H9 (cell line): ENCODE data around the gene VWC2L. TPM values are rescaled to one million over a fixed set of nuclear protein-coding genes. Genes with fewer than 3 reads are reported as not detected.

Experiments
- DNase-seq: peaks from one replicate; pipeline ENCODE4 v3.0.0-alpha.2; 2017
- H2AFZ ChIP-seq: one replicate; pipeline ENCODE4 v1.6.1; 2013; ENCODE audit warnings: mild to moderate bottlenecking, low read length, control low read depth, moderate library complexity
- H2AK5ac ChIP-seq: 2 replicates; pipeline ENCODE4 v1.6.1; 2013; ENCODE audit warnings: low read length, control low read depth, mixed read lengths; ENCODE audit not compliant: insufficient read length
- H2BK120ac ChIP-seq: one replicate; pipeline ENCODE4 v1.6.1; 2013; ENCODE audit warnings: low read depth, mild to moderate bottlenecking, low read length, control low read depth, inconsistent platforms; ENCODE audit not compliant: poor library complexity, severe bottlenecking
- H2BK12ac ChIP-seq: 2 replicates; pipeline ENCODE4 v1.6.1; 2013; ENCODE audit warnings: low read length, control low read depth, mixed read lengths, low read depth; ENCODE audit not compliant: insufficient read length
- H2BK15ac ChIP-seq: 2 replicates; pipeline ENCODE4 v1.6.1; 2013; ENCODE audit warnings: low read depth, low read length, control low read depth
- H2BK20ac ChIP-seq: one replicate; pipeline ENCODE4 v1.6.1; 2013; ENCODE audit warnings: low read depth, mild to moderate bottlenecking, low read length, control low read depth, inconsistent platforms; ENCODE audit not compliant: poor library complexity, severe bottlenecking
- H2BK5ac ChIP-seq: 2 replicates; pipeline ENCODE4 v1.6.1; 2013; ENCODE audit warnings: low read length, control low read depth, mixed read lengths; ENCODE audit not compliant: insufficient read length
- H3K14ac ChIP-seq: 2 replicates; pipeline ENCODE4 v1.6.1; 2013; ENCODE audit warnings: low read length, control low read depth; ENCODE audit not compliant: insufficient read depth
- H3K18ac ChIP-seq: 2 replicates; pipeline ENCODE4 v1.6.1; 2013; ENCODE audit warnings: low read depth, mild to moderate bottlenecking, mixed read lengths, low read length, control low read depth; ENCODE audit not compliant: insufficient read length
- H3K23ac ChIP-seq: 2 replicates; pipeline ENCODE4 v1.6.1; 2013; ENCODE audit warnings: low read length, control low read depth, mixed read lengths, low read depth; ENCODE audit not compliant: insufficient read length
- H3K23me2 ChIP-seq: 2 replicates; pipeline ENCODE4 v1.6.1; 2013; ENCODE audit warnings: low read depth, mild to moderate bottlenecking, mixed read lengths, low read length, control low read depth; ENCODE audit not compliant: insufficient read length, poor library complexity, severe bottlenecking
- H3K27ac ChIP-seq: 2 replicates; pipeline ENCODE4 v1.5.1; 2013; ENCODE audit warnings: low read length, control low read depth, mixed read lengths, low read depth; ENCODE audit not compliant: insufficient read length
- H3K27me3 ChIP-seq: 2 replicates; pipeline ENCODE4 v1.6.1; 2013; ENCODE audit warnings: low read length, control low read depth, inconsistent platforms; ENCODE audit not compliant: insufficient read depth
- H3K4ac ChIP-seq: 2 replicates; pipeline ENCODE4 v1.6.1; 2013; ENCODE audit warnings: low read depth, mild to moderate bottlenecking, control low read depth, inconsistent platforms, low read length, moderate library complexity
- H3K4me1 ChIP-seq: 2 replicates; pipeline ENCODE4 v1.6.1; 2013; ENCODE audit warnings: low read length, control low read depth, inconsistent platforms; ENCODE audit not compliant: insufficient read depth
- H3K4me2 ChIP-seq: 2 replicates; pipeline ENCODE4 v1.6.1; 2013; ENCODE audit warnings: low read length, control low read depth, mixed read lengths; ENCODE audit not compliant: insufficient read length, insufficient read depth
- H3K56ac ChIP-seq: 2 replicates; pipeline ENCODE4 v1.6.1; 2013; ENCODE audit warnings: low read depth, mild to moderate bottlenecking, mixed read lengths, low read length, control low read depth; ENCODE audit not compliant: insufficient read length
- H3K79me1 ChIP-seq: 2 replicates; pipeline ENCODE4 v1.6.1; 2013; ENCODE audit warnings: low read depth, mild to moderate bottlenecking, moderate library complexity, low read length, control low read depth, inconsistent platforms; ENCODE audit not compliant: insufficient read depth, poor library complexity, severe bottlenecking
- H3K79me2 ChIP-seq: 2 replicates; pipeline ENCODE4 v1.6.1; 2013; ENCODE audit warnings: low read length, control low read depth, inconsistent platforms; ENCODE audit not compliant: insufficient read depth
- H3K9ac ChIP-seq: 2 replicates; pipeline ENCODE4 v1.6.1; 2013; ENCODE audit warnings: low read length, control low read depth, mixed read lengths; ENCODE audit not compliant: insufficient read length; ENCODE audit errors: extremely low read depth
- H3K9me3 ChIP-seq: one replicate; pipeline ENCODE4 v1.6.1; 2013; ENCODE audit warnings: low read depth, low read length, inconsistent platforms; ENCODE audit not compliant: control insufficient read depth
- H3T11ph ChIP-seq: one replicate; pipeline ENCODE4 v1.6.1; 2013; ENCODE audit warnings: mild to moderate bottlenecking, low read length, control low read depth, inconsistent platforms
- H4K20me1 ChIP-seq: one replicate; pipeline ENCODE4 v1.6.1; 2013; ENCODE audit not compliant: control insufficient read depth, insufficient read length, insufficient read depth
- H4K5ac ChIP-seq: 2 replicates; pipeline ENCODE4 v1.6.1; 2013; ENCODE audit warnings: low read depth, mild to moderate bottlenecking, mixed read lengths, low read length, control low read depth; ENCODE audit not compliant: insufficient read length
- H4K8ac ChIP-seq: replicated peaks from 2 replicates; pipeline ENCODE4 v1.6.1; 2013; ENCODE audit warnings: low read length, control low read depth, mixed read lengths, low read depth; ENCODE audit not compliant: insufficient read length
- H4K91ac ChIP-seq: 2 replicates; pipeline ENCODE4 v1.6.1; 2013; ENCODE audit warnings: low read depth, mild to moderate bottlenecking, moderate library complexity, mixed read lengths, low read length, control low read depth; ENCODE audit not compliant: insufficient read length
- H3K27ac Mint-ChIP-seq, 3 experiments: 2 replicates in 2 of 3; 3 replicates in 1 of 3; pipeline ENCODE4 v1.8.0; 2020 to 2021; ENCODE audit warnings: mixed read lengths in 3 of 3, mild to moderate bottlenecking in 1 of 3, moderate library complexity in 1 of 3
- H3K27me3 Mint-ChIP-seq: 2 replicates; pipeline ENCODE4 v1.8.0; 2021; ENCODE audit warnings: low read depth, mild to moderate bottlenecking, moderate library complexity, mixed read lengths
- H3K36me3 Mint-ChIP-seq, 3 experiments: 2 replicates in 2 of 3; 3 replicates in 1 of 3; pipeline ENCODE4 v1.8.0; 2020 to 2021; ENCODE audit warnings: low read depth in 3 of 3, mixed read lengths in 3 of 3; ENCODE audit not compliant: insufficient read depth in 1 of 3
- H3K4me1 Mint-ChIP-seq, 2 experiments: 2 replicates each; pipeline ENCODE4 v1.8.0; 2020; ENCODE audit warnings: mixed read lengths in 2 of 2
- H3K4me3 Mint-ChIP-seq, 2 experiments: 2 replicates in 1 of 2; 3 replicates in 1 of 2; pipeline ENCODE4 v1.8.0; 2020 to 2021; ENCODE audit warnings: mild to moderate bottlenecking in 2 of 2, mixed read lengths in 2 of 2, moderate library complexity in 1 of 2
- H3K9me3 Mint-ChIP-seq, 2 experiments: 2 replicates in 1 of 2; 3 replicates in 1 of 2; pipeline ENCODE4 v1.8.0; 2020; ENCODE audit warnings: mild to moderate bottlenecking in 2 of 2, mixed read lengths in 2 of 2, moderate library complexity in 1 of 2
- CTCF ChIP-seq: fragments of 200-600 bp; sonication (generic); conservative IDR thresholded peaks from 3 replicates; pipeline ENCODE4 v1.8.0; 2021; ENCODE audit warnings: antibody characterized with exemption, mild to moderate bottlenecking
- WGBS: extraction: QIAGEN DNeasy Blood & Tissue Kit; methylation state at CpG from one replicate; pipeline ENCODE4 v1.1.7; 2013; ENCODE audit warnings: missing lambda C conversion rate, low lambda C conversion rate, mixed read lengths; ENCODE audit not compliant: insufficient read length; ENCODE audit errors: extremely low coverage; 5-methylcytosine and 5-hydroxymethylcytosine counted together
- total RNA-seq: library from RNA; stranded (reverse); gene quantifications from 2 replicates; pipeline ENCODE4 v1.2.1, GENCODE V29; 2021

VWC2L gene
- total RNA-seq, 1 experiment from 2014 or later = not detected

- no peaks in the 10 kb centered on the region for H3K4me1 ChIP-seq
- H3K23me2 ChIP-seq = no peaks in the 10 kb centered on the region
- no peak overlapping the region for H3K56ac ChIP-seq
- H4K91ac ChIP-seq = no peak overlapping the region
- H3K36me3 Mint-ChIP-seq = no peaks in the 10 kb centered on the region
- H4K8ac ChIP-seq = no peak overlapping the region
- H3K14ac ChIP-seq = no peak overlapping the region
- no peak overlapping the region for H2BK5ac ChIP-seq
- no CpG with 5 or more reads among the region's 13 CpGs for WGBS
- H3K23ac ChIP-seq = no peak overlapping the region
- no peak overlapping the region for H3K4me3 Mint-ChIP-seq
- H3K9me3 ChIP-seq = no peaks in the 10 kb centered on the region
- no peaks in the 10 kb centered on the region for H4K20me1 ChIP-seq
- no peaks in the 10 kb centered on the region for H3K79me1 ChIP-seq
- H2BK120ac ChIP-seq = no peak overlapping the region
- no peak overlapping the region for H4K5ac ChIP-seq
- H3T11ph ChIP-seq = no peak overlapping the region
- H3K18ac ChIP-seq = no peak overlapping the region
- H3K27ac Mint-ChIP-seq = no peak overlapping the region
- no peak overlapping the region for H3K9ac ChIP-seq
- H2AK5ac ChIP-seq = no peak overlapping the region
- no peak overlapping the region for H3K4ac ChIP-seq
- H2BK12ac ChIP-seq = no peak overlapping the region
- peaks cover 12% of the 10 kb centered on the region; the same call in 1 of the 2 replicates for H3K27me3 Mint-ChIP-seq
- H3K4me1 Mint-ChIP-seq = peaks cover 0 to 3% of the 10 kb centered on the region in 2 experiments; a peak in 1 of 4 replicates
- H2AFZ ChIP-seq = no peak overlapping the region
- H2BK20ac ChIP-seq = no peak overlapping the region
- H3K9me3 Mint-ChIP-seq = no peaks in the 10 kb centered on the region
- H3K4me2 ChIP-seq = no peak overlapping the region
- no peak overlapping the region for H2BK15ac ChIP-seq
- DNase-seq = no peak
- H3K79me2 ChIP-seq = no peaks in the 10 kb centered on the region
- no peaks in the 10 kb centered on the region for H3K27me3 ChIP-seq
- 0 out of 3 replicates have a peak, but pooled peaks have one; percentile 20 for TF ChIP-seq CTCF
- H3K27ac ChIP-seq = no peak overlapping the region
Measured at GRCh38 chr2:214410128-214410775, 602 bp upstream of the VWC2L start.
